Breast epithelium (tissue), 3 donors: Measurements from ENCODE around the gene SLC12A7.

ENCODE experiments used
- POLR2A ChIP-seq: fragments of 450-650 bp; IDR thresholded peaks from one replicate; pipeline ENCODE4 v1.6.1; 2016; ENCODE audit warnings: antibody characterized with exemption, mild to moderate bottlenecking, moderate library complexity
- POLR2AphosphoS5 ChIP-seq, 3 donors: sonication (generic); formaldehyde crosslinking; IDR thresholded peaks; one replicate each; pipeline ENCODE4 v1.6.1; 2017; ENCODE audit warnings: antibody characterized with exemption in 3 of 3
- TF ChIP-seq, protein P1 (sequence below), 3 donors: fragments of 450-650 bp; IDR thresholded peaks; one replicate each; pipeline ENCODE4 v1.5.1; 2016 to 2017; ENCODE audit warnings: antibody characterized with exemption in 3 of 3, mild to moderate bottlenecking in 3 of 3, moderate library complexity in 3 of 3

DNA sequence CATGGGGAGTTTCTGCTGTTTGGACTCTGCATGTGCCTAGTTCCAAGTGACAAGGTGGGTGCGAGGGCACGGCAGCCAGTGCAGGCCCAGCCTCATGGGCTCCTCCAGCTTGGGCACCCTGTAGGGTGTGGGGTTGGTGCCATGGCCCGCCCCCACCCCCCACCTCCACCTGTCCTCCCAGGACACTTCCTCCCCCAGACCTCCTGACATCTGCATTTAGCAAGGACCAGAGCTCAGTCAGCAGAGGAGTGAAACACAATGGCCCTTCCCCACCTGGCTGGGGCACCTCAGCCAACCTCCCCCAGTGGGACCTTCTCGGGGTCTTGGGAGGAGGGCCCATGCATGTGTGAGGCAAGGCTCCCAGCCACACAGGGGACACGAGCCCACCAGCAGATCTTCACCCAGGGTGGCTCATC lies 105.2 kb downstream of the SLC12A7 start:
- TF ChIP-seq, protein P1, sequence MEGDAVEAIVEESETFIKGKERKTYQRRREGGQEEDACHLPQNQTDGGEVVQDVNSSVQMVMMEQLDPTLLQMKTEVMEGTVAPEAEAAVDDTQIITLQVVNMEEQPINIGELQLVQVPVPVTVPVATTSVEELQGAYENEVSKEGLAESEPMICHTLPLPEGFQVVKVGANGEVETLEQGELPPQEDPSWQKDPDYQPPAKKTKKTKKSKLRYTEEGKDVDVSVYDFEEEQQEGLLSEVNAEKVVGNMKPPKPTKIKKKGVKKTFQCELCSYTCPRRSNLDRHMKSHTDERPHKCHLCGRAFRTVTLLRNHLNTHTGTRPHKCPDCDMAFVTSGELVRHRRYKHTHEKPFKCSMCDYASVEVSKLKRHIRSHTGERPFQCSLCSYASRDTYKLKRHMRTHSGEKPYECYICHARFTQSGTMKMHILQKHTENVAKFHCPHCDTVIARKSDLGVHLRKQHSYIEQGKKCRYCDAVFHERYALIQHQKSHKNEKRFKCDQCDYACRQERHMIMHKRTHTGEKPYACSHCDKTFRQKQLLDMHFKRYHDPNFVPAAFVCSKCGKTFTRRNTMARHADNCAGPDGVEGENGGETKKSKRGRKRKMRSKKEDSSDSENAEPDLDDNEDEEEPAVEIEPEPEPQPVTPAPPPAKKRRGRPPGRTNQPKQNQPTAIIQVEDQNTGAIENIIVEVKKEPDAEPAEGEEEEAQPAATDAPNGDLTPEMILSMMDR (IDR thresholded peaks at IDR 0.05), result no peak
- TF ChIP-seq POLR2A, result no peak
- TF ChIP-seq POLR2AphosphoS5 (IDR thresholded peaks at IDR 0.05), result no peak
